ENCODE results near the gene CATSPER3.

Gene CATSPER3

DNA sequence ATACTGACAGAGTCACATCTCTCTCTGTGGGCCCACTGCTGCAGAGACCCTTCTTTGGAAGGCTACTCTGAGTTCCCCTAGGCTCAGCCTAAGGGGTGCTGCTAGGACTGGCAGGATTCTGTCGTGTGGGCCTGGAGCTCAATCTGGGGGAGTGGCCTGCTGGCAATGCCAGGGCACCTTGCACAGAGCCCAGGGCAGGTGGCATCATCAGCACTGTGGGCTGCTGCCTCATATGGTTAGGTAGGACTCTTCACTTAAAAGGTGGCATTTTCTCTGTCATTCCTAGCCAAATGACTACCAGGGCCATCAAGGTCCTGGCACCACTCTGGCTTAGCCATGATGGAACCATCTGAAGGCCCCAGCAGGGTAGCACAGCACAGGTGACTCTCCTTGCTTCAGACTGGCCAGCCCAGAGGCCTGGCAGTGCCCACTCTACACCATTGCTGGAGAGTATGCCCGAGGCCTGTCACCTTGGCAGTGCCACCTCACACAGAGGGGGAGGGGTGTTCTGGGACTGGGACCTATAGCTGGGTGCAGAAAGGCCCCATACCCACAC lies 44.4 kb downstream of the CATSPER3 start:
- DNase-seq = no peak

DNA sequence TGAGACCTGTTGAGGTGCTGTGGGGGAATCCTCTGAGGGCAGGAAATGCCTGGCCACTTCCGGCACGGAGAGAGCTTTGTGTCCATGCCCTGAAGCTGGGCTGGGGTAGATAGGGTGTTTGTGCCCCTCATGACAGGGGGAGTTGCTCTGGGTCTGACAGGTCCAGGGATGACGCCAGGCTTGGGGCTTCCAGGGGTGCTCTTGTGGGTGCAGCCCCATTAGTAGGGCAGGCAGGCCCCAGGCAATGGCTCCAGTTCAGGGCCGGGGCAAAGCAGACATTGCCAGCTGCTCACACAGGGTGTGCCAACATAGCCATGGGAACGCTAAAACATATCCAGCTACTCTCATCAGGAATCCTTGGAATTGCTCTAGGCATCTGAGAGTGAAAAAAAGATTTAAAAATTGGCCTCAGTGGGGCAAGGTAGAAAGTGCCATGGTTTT lies 45.3 kb downstream of the CATSPER3 start:
- DNase-seq = no peak

DNA sequence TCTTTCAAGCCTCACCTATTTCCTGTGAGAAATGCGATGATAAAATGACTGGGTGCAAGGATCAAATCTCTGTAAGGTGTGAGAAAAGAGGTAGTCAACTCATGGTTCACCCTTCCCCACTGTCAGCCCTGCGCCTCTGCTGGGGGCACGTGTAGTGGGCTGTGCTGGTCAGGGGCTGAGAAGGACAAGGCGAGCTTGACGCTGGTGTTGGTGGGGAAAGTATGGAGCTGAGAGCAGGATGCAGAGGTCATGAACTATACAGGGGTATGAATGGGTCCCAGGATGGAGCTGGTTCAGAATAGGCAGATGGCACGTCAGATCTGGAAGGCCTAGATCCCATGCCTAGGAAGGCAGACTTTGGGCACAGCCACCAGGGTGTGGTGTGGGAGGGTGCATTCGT lies 45.7 kb downstream of the CATSPER3 start:
- DNase-seq = no peak

DNA sequence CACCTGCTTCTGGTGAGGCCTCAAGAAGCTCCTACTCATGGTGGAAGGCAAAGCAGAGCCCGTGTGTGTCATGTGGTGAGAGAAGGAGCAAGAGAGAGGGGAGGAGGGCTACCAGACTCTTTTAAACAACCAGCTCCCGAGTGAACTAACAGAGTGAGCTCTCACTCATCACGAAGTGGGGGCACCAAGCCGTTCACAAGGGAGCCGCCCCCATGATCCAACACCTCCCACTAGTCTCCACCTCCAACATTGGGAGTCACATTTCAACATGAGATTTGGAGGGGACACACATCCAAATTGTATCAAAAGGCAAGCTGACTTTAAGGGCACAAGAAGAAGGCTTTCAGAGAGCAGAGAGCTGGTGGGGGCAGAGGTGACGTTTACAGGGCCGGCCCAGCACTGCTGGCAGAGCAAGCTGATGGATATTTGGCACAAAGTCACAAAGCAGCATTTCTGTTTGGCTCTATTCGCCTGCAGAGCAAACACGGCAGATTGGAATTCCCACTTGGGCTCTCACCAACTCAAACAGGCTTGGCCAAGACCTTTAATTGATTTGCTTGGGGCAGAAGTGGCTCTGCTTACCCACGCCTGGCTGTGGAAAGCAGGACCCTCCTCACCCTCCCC lies 46.4 kb downstream of the CATSPER3 start:
- DNase-seq = no peak

DNA sequence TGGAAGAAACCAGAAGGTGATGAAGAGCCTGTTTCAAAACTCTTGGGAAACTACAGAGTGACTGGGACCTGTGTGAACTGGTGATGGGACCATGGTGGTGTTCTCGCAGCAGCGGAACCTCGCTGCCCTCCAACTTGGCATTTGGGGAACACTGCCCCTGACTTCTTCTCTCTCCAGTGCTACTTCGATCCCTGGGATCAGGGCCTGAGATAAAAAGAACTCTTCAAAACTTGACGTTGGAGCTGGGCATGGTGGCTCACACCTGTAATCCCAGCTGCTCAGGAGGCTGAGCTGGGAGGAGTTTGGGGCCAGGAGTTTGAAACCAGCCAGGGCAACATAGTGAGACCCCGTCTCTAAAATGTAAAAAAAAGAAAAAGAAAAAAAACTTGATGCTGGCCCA lies 48.2 kb downstream of the CATSPER3 start:
- DNase-seq = no peak

DNA sequence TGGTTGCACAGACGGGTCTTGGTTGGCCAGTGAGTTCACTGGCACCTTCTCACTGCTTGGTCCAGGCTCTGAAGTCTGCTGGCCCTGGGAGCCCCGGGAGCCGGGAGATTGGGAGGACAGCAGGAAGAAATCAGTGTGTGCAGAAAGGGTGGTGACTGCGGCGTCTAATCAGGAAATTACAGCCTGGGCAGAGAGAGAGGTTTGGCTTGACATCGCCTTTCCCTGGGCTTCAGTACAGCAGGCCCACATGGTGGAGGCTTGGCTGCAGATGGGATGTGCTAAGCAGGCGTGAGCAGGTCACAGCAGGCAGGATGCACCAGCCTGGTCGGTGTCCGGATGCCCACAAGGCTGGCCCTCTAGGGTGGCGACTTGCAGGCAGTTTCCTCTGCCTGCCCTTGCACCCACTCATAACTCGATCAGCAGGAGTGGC lies 49.2 kb downstream of the CATSPER3 start:
- no peak for DNase-seq

DNA sequence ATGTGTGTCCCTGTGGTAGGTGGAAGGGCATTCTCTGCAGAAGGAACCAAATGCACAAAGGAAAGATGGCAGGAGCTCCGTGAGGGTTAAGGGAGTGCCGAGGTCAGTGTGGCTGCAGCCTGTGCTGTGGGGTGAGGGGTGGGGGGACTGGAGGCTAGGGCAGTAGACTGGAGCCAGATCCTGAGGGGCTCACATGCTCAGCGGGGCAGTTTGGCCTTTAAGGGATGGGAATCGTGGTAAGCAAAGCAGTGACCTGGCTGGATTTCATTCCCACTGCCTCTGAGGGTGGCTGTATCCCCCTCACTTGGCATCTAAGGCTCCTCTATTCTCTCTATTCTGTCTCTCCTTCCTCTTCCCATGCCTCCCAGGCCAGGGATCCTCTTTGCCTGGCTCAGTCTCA lies 50.8 kb downstream of the CATSPER3 start:
- DNase-seq = no peak

DNA sequence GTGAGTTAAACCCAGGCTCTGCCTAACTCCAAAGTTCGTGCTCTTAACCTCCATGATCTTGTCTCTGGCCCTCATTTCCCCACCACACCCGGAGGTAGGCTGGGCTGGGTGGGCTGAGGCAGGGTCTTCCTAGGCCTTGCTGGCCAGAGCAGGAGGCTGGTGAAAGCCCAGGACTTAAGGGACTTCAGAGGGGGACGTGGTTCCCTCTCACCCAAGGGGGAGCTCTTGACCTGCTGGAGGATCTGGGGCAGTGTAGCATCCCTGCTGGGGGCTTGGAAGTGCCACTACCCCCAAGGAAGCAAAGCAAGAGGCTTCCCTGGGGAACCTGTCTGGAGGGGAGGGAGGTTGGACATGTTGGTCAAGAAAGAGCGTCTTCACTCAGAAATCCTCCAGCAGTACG lies 51.6 kb downstream of the CATSPER3 start:
- DNase-seq = no peak

DNA sequence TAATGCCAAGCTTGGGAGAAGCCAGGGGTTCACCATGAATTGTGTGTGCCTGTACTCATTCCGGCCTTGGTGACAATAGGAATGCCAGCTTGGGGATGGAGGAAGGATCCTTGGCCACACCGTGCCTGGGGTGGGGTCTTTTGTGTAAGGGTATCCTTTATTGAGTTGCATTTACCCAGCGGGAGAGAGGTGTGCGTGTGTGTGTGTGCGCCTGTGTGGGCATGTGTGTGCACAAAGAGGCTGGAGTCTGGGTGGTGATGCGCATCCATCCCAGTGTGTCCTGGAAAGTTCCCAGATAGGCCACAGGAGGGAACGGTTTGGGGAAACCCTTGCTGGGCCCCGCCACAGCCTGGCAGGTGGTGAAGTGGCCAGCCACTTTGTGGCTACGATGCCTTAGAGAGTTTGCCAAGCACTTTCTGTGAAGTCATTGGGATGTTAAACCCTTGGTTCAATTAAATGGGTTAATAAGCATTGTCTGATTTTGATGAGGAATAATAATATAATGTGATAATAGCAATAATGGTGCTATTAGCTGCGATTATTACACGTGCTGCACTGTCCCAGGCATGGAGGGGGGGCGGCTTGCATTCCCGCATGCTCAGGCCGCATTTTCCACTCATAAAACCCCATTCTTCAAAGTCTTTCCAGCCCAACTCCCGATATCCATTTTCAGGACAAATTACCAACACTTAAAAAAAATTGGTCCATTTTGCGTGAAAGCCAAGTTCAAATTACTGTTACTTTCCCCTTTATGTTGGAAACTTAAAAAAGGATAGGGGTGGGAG lies 52.6 kb downstream of the CATSPER3 start:
- DNase-seq = no peak

DNA sequence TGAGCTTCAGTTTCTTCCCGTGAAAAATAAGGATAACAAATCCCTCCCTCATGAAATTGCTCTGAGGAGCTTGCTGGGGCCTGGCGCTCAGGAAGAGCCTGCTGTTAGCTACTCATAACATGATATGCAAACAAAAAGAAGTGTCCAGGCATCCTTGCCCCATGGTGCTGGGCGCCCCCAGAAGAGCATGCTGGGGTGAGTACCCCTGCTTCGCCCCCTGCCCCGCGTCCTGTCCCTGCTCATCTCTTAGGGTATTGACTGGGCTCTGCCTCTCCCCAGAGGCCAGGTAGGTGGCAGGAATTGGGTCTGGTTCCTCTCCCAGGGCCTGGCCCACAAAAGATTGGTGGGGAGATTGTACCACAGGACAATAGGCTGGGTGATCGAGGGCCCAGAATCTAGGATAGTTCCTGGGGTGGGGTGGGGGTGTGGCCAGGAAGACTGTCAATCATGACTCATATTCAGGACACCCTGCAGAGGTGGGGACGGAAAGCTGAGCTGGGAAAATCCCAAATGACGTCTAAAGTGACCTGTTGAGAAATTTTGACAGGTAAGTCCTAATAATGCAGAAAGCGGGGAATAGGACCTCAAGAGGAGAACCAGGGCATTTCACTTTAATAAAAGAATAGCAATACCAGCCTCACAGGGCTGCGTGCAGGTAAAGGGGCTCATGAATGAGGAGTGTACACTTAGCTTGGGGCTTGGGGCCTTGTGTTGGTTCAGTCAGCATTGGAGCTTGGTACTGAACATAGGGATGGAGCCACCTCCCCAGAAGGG lies 57.4 kb downstream of the CATSPER3 start:
- DNase-seq = no peak

DNA sequence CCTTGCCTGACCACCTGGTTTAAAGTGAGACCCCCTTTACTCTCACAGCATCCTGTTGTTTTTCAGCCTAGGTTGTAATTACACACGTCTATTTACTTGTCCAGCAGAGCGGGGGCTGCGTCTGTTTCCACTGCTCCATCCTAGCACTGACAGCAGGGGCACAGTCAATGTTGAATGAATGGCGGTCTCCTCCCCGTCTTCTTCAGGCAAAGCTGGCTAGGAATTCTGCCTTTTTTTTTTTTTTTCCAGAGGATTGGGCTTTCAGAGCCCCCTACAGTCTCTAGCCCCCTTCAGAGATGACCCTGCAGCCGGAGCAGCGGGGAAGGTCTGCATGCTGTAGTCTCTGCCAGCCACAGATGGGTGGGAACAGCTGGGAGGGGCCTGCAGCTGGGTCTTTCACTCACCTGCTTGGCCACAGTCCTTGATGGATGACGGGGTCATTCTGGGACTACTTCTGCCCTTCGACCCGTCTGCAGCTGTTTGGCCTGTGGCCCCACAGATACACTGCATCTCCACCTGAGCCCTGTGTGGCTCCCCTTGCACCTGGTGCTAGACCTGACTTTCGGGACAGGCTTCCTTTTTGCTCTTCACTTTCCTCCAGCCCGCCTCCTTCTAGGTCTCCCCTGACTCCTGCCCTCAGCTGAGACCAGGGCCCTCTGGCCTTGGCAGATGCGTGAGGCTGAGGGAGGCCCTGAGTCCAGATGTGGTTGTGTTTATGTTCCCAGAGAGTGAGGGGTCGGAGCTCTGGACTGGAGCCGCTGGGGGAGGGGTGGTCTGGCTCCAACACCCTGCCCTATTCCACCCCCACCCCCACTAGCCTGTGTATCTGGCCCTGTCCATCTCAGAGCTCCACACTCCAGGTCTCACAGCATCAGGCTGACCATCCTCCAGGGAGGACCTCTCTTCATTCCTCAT lies 58.3 kb downstream of the CATSPER3 start:
- no peak for DNase-seq

DNA sequence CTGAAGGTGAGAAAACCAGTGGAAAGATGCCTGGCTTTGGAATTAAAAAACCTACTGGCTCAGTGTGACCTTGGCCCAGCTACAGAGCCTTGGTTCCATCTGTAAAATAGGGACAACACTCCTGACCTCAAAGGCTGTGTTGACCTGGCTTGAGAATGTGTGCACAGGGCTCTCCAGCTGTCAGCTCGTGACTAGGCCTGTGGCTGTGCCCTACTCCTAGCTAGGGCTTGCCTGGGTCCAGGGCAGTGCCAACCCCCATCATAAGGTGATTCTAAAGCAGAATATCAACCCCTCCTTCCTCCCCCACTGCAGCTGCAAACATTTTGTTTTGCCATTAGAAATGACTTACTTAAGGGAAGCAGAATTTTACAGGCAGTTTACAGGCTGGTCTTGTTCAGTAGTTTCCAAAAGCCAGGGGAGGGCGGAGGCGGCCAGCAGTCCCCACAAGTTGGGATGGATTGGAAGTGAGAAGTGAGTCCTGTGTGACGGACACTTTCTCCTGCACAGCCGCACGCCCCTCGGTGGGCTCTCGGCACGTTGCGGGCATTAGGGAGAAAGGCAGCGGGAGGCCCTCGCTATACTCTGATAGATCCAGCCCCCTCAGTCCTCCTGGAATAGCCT lies 59.0 kb downstream of the CATSPER3 start:
- no peak for DNase-seq

DNA sequence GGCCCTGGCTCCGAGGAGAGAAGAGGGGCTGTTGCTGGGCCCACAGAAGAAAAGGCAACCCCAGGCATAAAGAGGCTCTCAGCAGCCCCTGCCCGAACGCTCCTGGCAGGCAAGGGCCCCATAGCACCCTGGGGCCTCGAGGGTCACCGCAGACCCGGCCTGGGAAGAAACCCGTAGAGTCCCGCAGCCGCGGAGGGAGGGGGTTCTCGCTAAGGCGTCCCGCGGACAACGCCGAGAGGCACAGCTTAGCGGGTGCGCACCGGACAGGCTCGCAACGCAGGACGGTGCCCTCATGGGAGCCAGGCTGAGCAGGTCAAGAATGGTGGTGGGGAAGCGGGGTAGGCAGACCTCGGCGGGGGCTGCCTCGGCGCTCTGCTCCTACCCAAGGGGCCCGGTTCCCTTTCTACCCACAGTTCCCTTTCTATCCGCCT lies 59.6 kb downstream of the CATSPER3 start:
- DNase-seq = no peak

DNA sequence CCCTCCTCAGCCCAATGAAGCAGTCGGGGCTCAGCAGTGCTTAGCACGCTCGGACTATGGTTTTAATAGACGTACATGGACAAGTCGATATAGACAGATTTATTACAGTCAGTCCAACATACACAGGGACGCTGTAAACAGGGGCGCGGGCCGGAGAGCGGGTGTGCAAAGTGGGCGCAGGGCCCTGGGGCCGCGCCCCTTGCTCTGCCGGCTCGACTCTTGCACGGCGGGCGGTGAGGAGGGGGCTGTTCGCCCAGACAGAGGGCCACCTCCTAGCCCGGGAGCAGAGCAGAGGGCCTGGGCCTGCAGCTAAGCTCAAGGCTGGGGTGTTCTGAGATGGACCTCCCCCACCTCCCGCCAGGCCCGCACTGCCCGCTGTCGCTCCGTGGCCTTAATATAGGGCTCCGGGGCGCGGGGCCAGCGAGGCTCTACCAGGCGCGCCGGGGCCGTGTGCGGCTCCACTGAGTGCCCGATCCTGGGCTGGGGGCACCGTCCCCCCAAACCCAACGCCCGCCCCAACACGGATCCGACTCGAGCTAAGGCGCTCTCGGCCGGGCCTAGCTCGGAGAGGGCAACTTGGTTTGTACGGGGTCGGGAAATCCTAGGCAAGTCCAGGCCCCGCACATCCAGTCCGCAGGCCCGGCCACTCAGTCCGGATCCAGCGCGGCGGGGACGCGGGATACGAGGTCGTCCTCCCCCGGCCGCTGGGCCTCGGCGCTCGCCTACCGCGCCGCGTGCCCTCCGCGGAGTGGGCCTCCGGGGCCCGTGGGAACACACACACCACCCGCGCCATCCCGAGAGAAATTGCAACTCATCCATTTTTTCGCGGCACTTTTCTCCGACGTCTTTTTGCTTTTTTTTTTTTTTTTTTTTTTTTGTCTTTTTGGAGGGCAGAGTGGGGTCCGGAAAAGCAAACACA lies 60.2 kb downstream of the CATSPER3 start:
- DNase-seq = no peak

DNA sequence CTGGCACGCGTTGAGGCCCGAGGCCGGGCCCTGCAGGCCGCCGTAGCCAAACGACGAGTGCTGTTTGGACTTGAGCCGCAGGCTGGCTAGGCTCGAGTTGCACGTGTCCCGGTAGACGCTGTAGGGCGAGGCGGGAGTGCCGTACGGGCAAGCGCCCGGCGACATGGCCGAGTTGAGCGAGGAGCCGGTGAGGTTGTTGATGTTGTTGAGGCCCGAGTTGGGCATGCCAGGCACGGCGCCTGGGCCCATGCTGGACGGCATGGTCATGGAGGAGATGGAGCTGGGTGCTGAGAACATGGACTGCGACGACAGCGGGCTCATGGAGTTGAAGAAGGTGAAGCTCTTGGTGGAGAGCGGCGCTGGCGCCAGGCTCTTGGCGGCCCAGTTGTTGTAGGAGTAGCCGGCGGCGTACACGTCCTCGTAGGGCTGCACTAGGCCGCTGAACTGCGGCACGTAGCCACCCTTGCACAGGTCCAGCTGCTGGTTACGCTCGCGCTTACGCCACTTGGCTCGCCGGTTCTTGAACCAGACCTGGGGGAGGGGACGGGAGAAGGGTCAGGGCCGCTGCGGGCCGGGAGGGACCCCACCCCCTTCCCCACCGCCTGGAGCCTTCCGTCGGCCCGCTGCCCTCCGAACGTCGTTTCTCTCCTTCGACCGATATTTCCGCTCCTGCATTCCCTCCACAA lies 61.2 kb downstream of the CATSPER3 start:
- DNase-seq = no peak

DNA sequence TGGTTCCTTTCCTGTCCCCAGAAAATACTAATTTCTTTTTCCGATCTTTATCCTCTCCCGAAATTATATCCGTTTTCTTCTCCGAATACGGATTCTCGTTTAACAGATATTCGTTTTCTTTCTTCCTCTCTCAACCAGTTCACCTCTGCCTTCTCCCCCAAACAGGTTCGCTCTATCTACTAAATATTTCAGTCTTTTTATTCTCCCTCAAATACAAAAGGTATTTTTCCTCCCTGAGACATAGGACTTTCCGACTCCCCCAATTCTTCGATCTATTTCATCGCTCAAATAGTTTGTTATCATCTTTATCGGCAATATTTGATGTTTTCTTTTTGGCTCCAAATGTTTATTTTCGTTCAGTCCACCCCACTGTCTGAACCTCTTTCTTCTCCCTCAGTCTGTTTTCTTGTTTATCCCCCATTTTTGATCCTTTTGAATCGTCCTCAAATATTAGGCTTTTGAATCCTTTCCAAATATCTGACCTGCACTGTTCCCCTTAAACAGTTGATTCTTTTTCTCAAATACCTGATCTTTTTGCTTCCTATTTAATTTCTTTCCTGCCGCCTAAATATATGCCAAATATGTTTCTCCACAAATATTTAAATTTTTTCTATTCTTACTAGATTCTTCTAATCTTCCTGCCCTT lies 61.9 kb downstream of the CATSPER3 start:
- DNase-seq = no peak

DNA sequence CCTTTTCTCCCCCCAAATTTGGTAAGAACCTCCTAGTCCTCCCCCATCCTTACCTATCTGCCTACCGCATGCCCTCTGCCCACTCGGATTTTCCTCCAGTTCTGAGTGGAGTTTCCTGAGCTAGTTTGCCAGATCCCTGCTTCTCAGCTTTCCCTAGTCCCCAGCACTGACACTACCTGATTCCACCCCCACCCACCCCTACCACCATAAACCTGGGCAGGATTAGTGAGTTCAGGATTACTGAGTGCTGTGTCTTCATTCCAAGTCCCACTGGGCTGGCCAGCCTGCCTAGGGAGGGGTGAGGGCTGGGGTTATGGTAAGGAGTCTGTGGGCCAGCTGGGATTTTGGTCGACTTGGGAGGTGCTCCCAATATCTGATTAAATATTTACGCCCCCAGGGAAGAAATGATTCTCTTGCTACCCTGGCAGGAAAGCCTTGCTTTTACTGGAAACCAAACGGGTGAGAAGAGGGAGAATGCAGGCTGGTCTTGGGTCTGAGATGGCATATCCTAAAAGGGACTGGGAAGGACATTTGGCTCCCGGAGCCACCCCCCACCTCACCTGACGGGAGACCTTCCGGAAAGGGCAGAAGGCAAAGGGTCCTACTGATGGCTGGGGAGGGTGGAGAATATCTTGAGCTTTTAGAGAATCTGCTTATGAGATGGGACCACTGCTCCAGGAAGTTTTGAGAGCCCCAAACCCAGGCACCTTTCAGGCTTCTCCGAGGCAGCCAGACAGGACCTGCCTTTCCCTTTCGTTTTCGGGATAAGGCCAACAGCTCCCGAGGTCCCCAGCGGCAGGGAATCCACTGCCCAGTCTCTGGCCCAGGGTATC lies 62.6 kb downstream of the CATSPER3 start:
- no peak for DNase-seq

DNA sequence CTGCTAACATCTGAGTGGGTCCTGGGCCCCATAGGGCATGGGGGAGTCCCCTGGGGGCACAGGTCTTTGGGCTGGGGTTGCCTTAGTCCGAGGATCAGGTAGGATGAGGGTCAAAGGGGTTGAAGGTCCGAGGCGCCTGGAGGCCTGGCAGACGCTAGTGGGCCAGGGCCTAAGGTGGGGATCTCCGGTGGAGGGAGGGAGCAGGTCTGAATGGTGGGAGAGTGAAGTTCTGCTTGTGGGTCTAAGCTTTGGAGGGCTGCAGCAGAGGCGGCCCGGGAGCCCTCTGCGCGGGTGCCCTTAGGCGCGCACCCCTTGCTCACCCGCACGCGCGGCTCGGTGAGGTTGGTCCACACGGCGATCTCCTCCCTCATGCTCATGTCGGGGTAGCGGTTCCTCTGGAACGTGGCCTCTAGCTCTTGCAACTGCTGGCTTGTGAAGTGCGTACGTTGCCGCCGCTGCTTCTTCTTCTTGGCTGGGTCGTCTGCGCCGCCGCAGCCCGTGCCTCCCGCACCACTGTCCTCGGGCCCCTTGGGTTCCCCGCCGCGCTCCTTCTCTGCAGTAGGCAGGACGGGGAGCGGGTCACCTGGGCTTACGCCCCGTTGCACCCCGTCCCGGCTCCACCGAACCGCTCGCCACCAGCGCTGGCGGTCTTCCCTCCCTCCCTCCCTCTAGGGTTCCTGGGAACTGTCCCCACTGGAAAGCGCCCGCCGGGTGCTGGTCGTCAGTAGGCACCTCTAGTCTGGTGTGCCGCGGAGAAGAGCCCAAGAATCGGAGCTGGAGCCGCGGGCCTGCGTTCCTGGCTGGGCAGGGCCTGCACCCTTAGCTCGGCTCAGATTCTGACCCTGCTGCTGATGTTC lies 63.5 kb downstream of the CATSPER3 start:
- DNase-seq = no peak
